Mucosa of rectum (tissue), 2 donors: ENCODE measurements around the gene RACGAP1.

ENCODE experiments used
- H3K27ac ChIP-seq, 2 donors: one replicate each; pipeline ENCODE4 v1.7.0; 2013; ENCODE audit warnings: inconsistent platforms in 2 of 2, low read depth in 2 of 2, low read length in 2 of 2
- H3K27me3 ChIP-seq, 2 donors: one replicate each; pipeline ENCODE4 v1.7.0; 2013; ENCODE audit warnings: low read length in 2 of 2; ENCODE audit not compliant: control insufficient read depth in 2 of 2, insufficient read depth in 2 of 2
- H3K36me3 ChIP-seq, 2 donors: one replicate each; pipeline ENCODE4 v1.7.0; 2013; ENCODE audit warnings: low read length in 2 of 2; ENCODE audit not compliant: control insufficient read depth in 2 of 2, insufficient read depth in 2 of 2
- H3K4me1 ChIP-seq, 2 donors: one replicate each; pipeline ENCODE4 v1.7.0; 2013; ENCODE audit warnings: low read length in 2 of 2, mild to moderate bottlenecking in 1 of 2; ENCODE audit not compliant: control insufficient read depth in 2 of 2, insufficient read depth in 2 of 2
- H3K4me3 ChIP-seq, 2 donors: one replicate each; pipeline ENCODE4 v1.7.0; 2013; ENCODE audit warnings: low read length in 2 of 2
- H3K9ac ChIP-seq, 2 donors: one replicate each; pipeline ENCODE4 v1.7.0; 2013; ENCODE audit warnings: low read length in 2 of 2, low read depth in 1 of 2, mild to moderate bottlenecking in 1 of 2
- H3K9me3 ChIP-seq, 2 donors: one replicate each; pipeline ENCODE4 v1.7.0; 2013; ENCODE audit warnings: low read length in 2 of 2; ENCODE audit not compliant: control insufficient read depth in 2 of 2
- donor health status: healthy.
- donor health status: Normal muscosa, but diverticular disease.

RACGAP1 gene

DNA sequence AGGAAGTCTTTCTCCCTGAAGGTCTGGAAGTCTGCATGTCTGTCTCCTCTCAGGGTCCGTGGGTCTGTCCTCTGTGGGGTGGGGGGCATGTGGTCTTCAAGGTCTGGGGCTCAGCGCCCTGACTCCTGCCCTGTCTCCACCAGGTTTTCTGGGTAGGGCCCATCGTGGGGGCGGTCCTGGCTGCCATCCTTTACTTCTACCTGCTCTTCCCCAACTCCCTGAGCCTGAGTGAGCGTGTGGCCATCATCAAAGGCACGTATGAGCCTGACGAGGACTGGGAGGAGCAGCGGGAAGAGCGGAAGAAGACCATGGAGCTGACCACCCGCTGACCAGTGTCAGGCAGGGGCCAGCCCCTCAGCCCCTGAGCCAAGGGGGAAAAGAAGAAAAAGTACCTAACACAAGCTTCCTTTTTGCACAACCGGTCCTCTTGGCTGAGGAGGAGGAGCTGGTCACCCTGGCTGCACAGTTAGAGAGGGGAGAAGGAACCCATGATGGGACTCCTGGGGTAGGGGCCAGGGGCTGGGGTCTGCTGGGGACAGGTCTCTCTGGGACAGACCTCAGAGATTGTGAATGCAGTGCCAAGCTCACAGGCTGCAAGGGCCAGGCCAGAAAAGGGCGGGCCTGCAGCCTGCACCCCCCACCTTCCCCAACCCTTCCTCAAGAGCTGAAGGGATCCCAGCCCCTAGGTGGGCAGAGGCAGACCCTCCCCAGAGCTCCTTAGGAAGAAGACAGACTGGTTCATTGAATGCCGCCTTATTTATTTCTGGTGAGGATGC, 60.3 kb downstream of the RACGAP1 start:
- Histone ChIP-seq H3K4me3 (no peak overlapping the region), H3K4me1 (peaks cover 7 to 11% of the 10 kb centered on the region in 2 donors), H3K36me3 (no peaks in the 10 kb centered on the region), H3K9ac (no peak overlapping the region), H3K27me3 (peaks cover 27 to 32% of the 10 kb centered on the region in 2 donors), H3K27ac (no peak overlapping the region), H3K9me3 (no peaks in the 10 kb centered on the region)

- Histone ChIP-seq H3K4me1 (peaks cover 7 to 11% of the 10 kb centered on the region in 2 donors), H3K27ac (no peak overlapping the region), H3K27me3 (peaks cover 30 to 40% of the 10 kb centered on the region in 2 donors), H3K9ac (no peak overlapping the region), H3K4me3 (no peak overlapping the region), H3K9me3 (no peaks in the 10 kb centered on the region), H3K36me3 (no peaks in the 10 kb centered on the region)
Observed at GRCh38 chr12:49963976-49964815, 61.1 kb downstream of the RACGAP1 start.

- H3K27ac ChIP-seq, result no peak overlapping the region
- H3K9me3 ChIP-seq, result no peaks in the 10 kb centered on the region
- H3K4me3 ChIP-seq, result no peak overlapping the region
- peaks cover 31 to 38% of the 10 kb centered on the region in 2 donors for H3K27me3 ChIP-seq
- H3K9ac ChIP-seq, result no peak overlapping the region
- no peaks in the 10 kb centered on the region for H3K36me3 ChIP-seq
- H3K4me1 ChIP-seq, result peaks cover 7 to 11% of the 10 kb centered on the region in 2 donors
Observed at GRCh38 chr12:49962861-49963765, 62.2 kb downstream of the RACGAP1 start.

GRCh38 chr12:49961993-49962764, 63.1 kb downstream of the RACGAP1 start:
- peaks cover 2 to 4% of the 10 kb centered on the region in 2 donors for H3K4me1 ChIP-seq
- no peak overlapping the region for H3K9ac ChIP-seq
- no peak overlapping the region for H3K4me3 ChIP-seq
- no peak overlapping the region for H3K27ac ChIP-seq
- peaks cover 30 to 37% of the 10 kb centered on the region in 2 donors for H3K27me3 ChIP-seq
- H3K36me3 ChIP-seq, result no peaks in the 10 kb centered on the region
- H3K9me3 ChIP-seq, result no peaks in the 10 kb centered on the region

DNA sequence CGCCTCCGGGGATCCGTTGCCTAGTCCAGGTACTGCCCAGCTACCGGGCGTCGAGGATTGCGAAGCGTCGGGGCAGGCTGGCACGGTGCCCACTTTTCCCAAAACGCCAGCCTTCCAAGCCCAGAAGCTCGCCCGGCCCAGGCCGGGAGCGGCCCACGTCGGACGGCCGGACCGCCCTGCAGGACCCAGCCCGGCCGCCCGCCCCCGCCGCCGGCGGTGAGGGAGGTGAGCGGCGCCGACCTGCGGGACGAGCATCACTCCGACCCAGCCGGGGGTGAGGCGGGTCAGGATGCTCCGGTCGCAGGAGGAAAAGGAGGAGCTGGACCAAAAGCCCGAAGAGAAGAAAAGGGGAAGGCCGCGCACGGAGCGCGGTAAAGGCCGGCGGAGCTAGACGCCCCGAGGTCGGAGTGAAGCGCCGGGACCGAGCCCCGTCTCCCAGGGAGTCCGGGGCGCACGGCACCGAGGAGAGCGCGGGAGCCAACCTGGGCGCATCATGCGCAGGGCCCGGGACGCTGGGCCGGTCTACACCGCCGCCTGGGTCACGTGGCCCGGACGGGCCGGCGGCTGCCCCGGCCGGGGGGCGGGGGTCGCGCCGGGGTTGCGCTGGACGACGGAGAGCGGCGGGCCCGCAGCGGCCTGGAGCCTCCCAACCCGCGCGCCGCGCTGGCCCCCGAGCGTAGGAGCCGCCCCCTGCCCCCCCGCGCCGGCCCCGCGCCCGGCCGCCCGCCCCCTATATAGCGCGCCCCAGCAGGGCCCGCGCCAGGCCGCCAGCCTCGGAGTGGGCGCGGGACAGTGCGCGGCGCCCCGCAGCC, 64.0 kb downstream of the RACGAP1 start, which contains the start of gene AQP5:
TSS of gene AQP5 (plus strand) at position 762 of the 812 bp plus-strand sequence. CDS start 146 bp downstream, outside the sequence.
- H3K4me3 ChIP-seq, result no peak within 1 kb of the TSS
- no peaks in the 10 kb centered on the region for H3K36me3 ChIP-seq
- no peaks in the 10 kb centered on the region for H3K9me3 ChIP-seq
- peaks cover 33 to 39% of the 10 kb centered on the region in 2 donors for H3K27me3 ChIP-seq
- H3K27ac ChIP-seq, result no peak within 1 kb of the TSS
- H3K9ac ChIP-seq, result no peak within 1 kb of the TSS
- peaks cover 2% of the 10 kb centered on the region in 2 donors for H3K4me1 ChIP-seq

GRCh38 chr12:49960474-49961110, 64.7 kb downstream of the RACGAP1 start:
- H3K4me1 ChIP-seq, result peaks cover 2% of the 10 kb centered on the region in 2 donors
- H3K36me3 ChIP-seq, result no peaks in the 10 kb centered on the region
- H3K27ac ChIP-seq, result no peak overlapping the region
- no peak overlapping the region for H3K4me3 ChIP-seq
- no peaks in the 10 kb centered on the region for H3K9me3 ChIP-seq
- H3K9ac ChIP-seq, result no peak overlapping the region
- H3K27me3 ChIP-seq, result peaks cover 39% of the 10 kb centered on the region in 2 donors

DNA sequence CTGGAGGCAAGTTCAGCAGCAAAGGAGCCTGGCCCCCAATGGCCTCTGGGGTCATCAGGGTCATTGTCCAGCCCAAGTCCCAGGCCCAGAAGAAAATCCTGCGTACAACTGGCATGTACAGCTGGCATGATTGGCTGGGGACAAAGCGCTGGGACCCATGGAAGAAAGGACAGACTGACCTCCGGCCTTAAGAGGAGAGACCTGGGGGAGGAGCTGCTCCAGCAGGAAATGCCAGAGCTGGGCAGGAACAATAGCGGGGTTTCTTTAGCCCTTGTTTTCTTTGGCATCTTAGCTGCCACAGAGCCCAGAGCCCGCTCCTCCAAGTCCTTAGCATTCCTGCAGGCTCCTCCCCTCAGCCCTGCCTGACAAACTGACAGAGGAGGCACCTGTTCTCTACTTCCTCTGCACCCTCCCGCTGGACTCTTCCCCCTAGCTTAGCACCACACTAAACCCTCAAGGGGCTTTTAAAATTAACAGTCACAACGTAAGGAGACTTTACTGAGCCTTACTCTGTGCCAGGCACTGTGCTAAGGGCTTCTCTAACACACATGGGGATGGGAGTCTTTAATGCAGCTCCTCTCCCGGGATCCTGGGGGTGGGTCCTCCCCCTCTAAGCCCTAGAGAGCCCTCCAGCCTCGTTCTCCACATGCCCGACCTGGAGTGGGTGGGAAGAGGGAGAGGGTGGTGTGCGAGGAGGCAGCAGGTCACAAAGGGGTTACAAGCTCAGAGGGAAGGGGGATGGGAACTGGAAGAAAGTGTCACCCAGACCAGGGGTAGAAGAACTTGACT, 65.4 kb downstream of the RACGAP1 start:
- Histone ChIP-seq H3K27ac (no peak overlapping the region), H3K4me1 (peaks cover 2% of the 10 kb centered on the region in 2 donors), H3K9ac (no peak overlapping the region), H3K27me3 (peaks cover 39 to 40% of the 10 kb centered on the region in 2 donors), H3K36me3 (no peaks in the 10 kb centered on the region), H3K9me3 (no peaks in the 10 kb centered on the region), H3K4me3 (no peak overlapping the region)

DNA sequence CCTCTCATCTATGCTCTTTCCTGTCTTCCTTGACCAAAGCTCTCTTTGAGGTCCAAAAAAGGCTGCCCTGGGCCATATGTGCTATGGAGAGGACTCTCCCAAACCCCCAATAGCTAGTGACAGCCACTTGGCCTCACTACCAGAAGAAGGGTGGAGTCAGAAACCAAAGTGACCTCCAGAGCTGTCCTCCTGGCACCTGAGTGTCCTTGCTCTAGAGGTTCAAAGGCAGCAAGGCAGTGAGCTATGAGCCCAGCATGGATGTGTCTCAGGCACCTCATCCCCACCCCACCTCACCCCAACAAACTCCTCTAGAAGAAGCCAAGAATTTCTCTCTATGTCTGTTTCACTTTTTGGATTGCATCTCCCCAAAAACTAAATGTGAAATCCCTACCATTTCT, 67.7 kb downstream of the RACGAP1 start:
- Histone ChIP-seq H3K4me1 (peaks cover 2% of the 10 kb centered on the region in 2 donors), H3K9me3 (no peaks in the 10 kb centered on the region), H3K9ac (no peak overlapping the region), H3K27ac (no peak overlapping the region), H3K36me3 (no peaks in the 10 kb centered on the region), H3K4me3 (no peak overlapping the region), H3K27me3 (peaks cover 39 to 45% of the 10 kb centered on the region in 2 donors)
